ENCODE results near the gene ASB15.

Gene ASB15

DNA sequence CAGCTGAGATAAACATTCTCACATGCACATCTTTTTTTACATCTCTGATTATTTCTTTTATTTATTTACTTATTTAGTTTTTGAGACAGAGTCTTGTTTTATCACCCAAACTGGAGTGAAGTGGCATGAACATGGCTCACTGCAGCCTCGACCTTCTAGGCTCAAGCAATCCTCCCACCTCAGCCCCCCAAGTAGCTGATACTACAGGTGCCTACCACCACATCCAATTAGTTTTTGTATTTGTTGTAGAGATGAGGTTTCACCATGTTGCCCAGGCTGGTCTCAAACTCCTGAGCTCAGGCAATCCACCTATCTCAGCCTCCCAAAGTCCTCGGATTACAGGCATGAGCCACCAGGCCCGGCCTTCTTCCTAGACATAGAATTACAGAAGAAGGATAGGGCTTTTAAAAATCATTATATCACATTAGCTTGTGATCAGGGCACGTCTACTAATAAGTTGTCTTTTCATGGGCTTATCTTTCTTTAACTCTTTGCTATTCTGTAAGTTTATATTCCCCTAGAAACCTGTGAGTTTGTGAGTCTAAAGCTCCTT, 5.9 kb downstream of the ASB15 start (continued):
- TF ChIP-seq, protein P1, sequence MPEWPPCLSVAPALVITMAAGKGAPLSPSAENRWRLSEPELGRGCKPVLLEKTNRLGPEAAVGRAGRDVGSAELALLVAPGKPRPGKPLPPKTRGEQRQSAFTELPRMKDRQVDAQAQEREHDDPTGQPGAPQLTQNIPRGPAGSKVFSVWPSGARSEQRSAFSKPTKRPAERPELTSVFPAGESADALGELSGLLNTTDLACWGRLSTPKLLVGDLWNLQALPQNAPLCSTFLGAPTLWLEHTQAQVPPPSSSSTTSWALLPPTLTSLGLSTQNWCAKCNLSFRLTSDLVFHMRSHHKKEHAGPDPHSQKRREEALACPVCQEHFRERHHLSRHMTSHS (tag by site-specific recombination; IDR thresholded peaks at IDR 0.05) = no peak
- TF ChIP-seq ZNF394 (tag by site-specific recombination; IDR thresholded peaks at IDR 0.05; ENCODE audit: borderline replicate concordance) = no peak
- no peak for TF ChIP-seq ZNF626 (tag by site-specific recombination; IDR thresholded peaks at IDR 0.05)
- no peak for TF ChIP-seq ZBTB1 (tag by site-specific recombination; IDR thresholded peaks at IDR 0.05)
- TF ChIP-seq HOXC10 (CRISPR knock-in tag; IDR thresholded peaks at IDR 0.05) = no peak
- TF ChIP-seq ZNF16 (tag by site-specific recombination; IDR thresholded peaks at IDR 0.05; ENCODE audit: low read depth) = no peak
- no peak for TF ChIP-seq HOXA7 (CRISPR knock-in tag; IDR thresholded peaks at IDR 0.05; ENCODE audit: borderline replicate concordance)
- TF ChIP-seq, protein P2, sequence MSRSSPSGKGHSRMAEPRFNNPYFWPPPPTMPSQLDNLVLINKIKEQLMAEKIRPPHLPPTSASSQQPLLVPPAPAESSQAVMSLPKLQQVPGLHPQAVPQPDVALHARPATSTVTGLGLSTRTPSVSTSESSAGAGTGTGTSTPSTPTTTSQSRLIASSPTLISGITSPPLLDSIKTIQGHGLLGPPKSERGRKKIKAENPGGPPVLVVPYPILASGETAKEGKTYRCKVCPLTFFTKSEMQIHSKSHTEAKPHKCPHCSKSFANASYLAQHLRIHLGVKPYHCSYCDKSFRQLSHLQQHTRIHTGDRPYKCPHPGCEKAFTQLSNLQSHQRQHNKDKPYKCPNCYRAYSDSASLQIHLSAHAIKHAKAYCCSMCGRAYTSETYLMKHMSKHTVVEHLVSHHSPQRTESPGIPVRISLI (tag by site-specific recombination; IDR thresholded peaks at IDR 0.05) = no peak
- TF ChIP-seq ZNF324 (tag by site-specific recombination; IDR thresholded peaks at IDR 0.05) = no peak
- TF ChIP-seq ZNF184 (tag by site-specific recombination; IDR thresholded peaks at IDR 0.05) = no peak
- TF ChIP-seq ZNF792 (tag by site-specific recombination; IDR thresholded peaks at IDR 0.05) = no peak

DNA sequence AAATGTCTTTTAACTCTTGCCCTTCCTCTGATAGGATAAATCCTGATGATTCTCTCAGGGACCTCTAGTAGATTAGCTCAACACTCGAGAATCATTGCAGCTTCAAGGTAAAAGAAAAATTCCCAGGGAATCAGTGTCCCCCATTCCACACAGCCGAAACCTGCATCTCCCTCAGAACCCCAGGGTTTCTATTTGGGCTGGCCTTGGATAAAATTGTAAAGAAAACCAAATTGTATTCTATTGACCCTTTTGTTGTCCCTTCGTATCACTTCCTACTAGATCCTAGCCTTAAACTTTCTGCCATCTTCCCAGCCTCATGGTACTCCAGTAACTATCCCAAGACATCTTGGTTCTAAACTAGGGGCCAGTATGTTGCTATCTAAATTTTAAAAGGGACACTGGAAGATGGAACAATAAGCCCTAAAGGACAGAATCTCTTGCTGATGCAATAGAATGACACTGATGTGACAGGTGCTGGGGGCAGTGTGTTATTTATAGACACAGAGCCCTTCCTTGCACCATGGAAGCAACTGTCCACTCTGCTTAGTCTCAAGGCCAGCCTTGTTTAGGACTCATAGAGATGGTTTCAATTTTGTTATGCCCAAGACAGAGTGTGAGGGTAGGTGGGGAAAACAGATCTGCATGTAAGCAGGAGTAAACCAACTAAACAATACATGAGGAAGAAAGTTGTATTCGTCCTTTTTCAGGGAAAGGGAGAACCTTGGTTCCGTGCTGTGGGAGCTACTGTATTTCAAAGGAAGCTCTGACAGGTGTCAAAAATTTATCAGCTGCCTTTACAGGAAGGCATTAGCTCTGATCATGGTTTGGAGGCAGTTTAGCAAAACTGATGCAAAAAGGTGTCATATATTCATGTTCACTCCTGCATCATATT, 7.6 kb downstream of the ASB15 start:
- Histone ChIP-seq H3K4me3 (ENCODE audit: low read depth, low read length) (no peak overlapping the region), H3K36me3 (ENCODE audit: control insufficient read depth in 2 of 2, insufficient read depth in 1 of 2, low read length in 2 of 2) (no peaks in the 10 kb centered on the region), H3K27ac (ENCODE audit: extremely low read depth, low read depth, low read length) (no peak overlapping the region), H3K9me3 (ENCODE audit: control insufficient read depth, insufficient read depth, low read depth, low read length) (no peaks in the 10 kb centered on the region), H3K4me1 (ENCODE audit: control insufficient read depth, insufficient read depth, low read length) (no peaks in the 10 kb centered on the region)
- ChIA-PET CTCF (interaction anchor here (0.6 to 2.0 kb wide), 2 partner anchors 15 kb away, joined by 3 to 7 read pairs; no protein-coding TSS in a partner anchor), POLR2A (no interaction called here)
- no peak for TF ChIP-seq GLI4 (tag by site-specific recombination; IDR thresholded peaks at IDR 0.05)
- TF ChIP-seq ZSCAN16 (tag by site-specific recombination; IDR thresholded peaks at IDR 0.05) = no peak
- TF ChIP-seq, protein P3, sequence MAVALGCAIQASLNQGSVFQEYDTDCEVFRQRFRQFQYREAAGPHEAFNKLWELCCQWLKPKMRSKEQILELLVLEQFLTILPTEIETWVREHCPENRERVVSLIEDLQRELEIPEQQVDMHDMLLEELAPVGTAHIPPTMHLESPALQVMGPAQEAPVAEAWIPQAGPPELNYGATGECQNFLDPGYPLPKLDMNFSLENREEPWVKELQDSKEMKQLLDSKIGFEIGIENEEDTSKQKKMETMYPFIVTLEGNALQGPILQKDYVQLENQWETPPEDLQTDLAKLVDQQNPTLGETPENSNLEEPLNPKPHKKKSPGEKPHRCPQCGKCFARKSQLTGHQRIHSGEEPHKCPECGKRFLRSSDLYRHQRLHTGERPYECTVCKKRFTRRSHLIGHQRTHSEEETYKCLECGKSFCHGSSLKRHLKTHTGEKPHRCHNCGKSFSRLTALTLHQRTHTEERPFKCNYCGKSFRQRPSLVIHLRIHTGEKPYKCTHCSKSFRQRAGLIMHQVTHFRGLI (tag by site-specific recombination; IDR thresholded peaks at IDR 0.05) = no peak
- TF ChIP-seq ZNF501 (tag by site-specific recombination; IDR thresholded peaks at IDR 0.05) = no peak
- no peak for TF ChIP-seq ZNF132 (tag by site-specific recombination; IDR thresholded peaks at IDR 0.05; ENCODE audit: borderline replicate concordance)
- TF ChIP-seq, protein P4, sequence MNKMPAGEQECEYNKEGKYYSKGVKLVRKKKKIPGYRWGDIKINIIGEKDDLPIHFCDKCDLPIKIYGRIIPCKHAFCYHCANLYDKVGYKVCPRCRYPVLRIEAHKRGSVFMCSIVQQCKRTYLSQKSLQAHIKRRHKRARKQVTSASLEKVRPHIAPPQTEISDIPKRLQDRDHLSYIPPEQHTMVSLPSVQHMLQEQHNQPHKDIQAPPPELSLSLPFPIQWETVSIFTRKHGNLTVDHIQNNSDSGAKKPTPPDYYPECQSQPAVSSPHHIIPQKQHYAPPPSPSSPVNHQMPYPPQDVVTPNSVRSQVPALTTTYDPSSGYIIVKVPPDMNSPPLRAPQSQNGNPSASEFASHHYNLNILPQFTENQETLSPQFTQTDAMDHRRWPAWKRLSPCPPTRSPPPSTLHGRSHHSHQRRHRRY (tag by site-specific recombination; IDR thresholded peaks at IDR 0.05) = no peak
- TF ChIP-seq ZNF391 (tag by site-specific recombination; IDR thresholded peaks at IDR 0.05; ENCODE audit: borderline replicate concordance, low read depth) = no peak
- TF ChIP-seq, protein P5, sequence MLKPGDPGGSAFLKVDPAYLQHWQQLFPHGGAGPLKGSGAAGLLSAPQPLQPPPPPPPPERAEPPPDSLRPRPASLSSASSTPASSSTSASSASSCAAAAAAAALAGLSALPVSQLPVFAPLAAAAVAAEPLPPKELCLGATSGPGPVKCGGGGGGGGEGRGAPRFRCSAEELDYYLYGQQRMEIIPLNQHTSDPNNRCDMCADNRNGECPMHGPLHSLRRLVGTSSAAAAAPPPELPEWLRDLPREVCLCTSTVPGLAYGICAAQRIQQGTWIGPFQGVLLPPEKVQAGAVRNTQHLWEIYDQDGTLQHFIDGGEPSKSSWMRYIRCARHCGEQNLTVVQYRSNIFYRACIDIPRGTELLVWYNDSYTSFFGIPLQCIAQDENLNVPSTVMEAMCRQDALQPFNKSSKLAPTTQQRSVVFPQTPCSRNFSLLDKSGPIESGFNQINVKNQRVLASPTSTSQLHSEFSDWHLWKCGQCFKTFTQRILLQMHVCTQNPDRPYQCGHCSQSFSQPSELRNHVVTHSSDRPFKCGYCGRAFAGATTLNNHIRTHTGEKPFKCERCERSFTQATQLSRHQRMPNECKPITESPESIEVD (tag by site-specific recombination; IDR thresholded peaks at IDR 0.05) = no peak
- no peak for TF ChIP-seq ZNF416 (tag by site-specific recombination; IDR thresholded peaks at IDR 0.05)
- no peak for TF ChIP-seq ZNF138 (tag by site-specific recombination; IDR thresholded peaks at IDR 0.05; ENCODE audit: borderline replicate concordance)
- TF ChIP-seq, protein P6, sequence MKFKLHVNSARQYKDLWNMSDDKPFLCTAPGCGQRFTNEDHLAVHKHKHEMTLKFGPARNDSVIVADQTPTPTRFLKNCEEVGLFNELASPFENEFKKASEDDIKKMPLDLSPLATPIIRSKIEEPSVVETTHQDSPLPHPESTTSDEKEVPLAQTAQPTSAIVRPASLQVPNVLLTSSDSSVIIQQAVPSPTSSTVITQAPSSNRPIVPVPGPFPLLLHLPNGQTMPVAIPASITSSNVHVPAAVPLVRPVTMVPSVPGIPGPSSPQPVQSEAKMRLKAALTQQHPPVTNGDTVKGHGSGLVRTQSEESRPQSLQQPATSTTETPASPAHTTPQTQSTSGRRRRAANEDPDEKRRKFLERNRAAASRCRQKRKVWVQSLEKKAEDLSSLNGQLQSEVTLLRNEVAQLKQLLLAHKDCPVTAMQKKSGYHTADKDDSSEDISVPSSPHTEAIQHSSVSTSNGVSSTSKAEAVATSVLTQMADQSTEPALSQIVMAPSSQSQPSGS (tag by site-specific recombination; IDR thresholded peaks at IDR 0.05; ENCODE audit: low read depth) = no peak
- TF ChIP-seq, protein P7, sequence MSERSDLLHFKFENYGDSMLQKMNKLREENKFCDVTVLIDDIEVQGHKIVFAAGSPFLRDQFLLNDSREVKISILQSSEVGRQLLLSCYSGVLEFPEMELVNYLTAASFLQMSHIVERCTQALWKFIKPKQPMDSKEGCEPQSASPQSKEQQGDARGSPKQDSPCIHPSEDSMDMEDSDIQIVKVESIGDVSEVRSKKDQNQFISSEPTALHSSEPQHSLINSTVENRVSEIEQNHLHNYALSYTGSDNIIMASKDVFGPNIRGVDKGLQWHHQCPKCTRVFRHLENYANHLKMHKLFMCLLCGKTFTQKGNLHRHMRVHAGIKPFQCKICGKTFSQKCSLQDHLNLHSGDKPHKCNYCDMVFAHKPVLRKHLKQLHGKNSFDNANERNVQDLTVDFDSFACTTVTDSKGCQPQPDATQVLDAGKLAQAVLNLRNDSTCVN (tag by site-specific recombination; optimal IDR thresholded peaks at IDR 0.05) = no peak

Measured in HEK293 (cell line).